Islet of Langerhans (tissue), 1 donor: ENCODE results near the gene VPS35L.
A peak's percentile ranks its signal among the peaks of the same experiment; 100 is the strongest.

Experiments used
- FAIRE-seq: peaks from one replicate; lab custom pipeline; 2011; peaks lifted over from hg19 to GRCh38; lab: Jason Lieb, UNC

Gene VPS35L

DNA sequence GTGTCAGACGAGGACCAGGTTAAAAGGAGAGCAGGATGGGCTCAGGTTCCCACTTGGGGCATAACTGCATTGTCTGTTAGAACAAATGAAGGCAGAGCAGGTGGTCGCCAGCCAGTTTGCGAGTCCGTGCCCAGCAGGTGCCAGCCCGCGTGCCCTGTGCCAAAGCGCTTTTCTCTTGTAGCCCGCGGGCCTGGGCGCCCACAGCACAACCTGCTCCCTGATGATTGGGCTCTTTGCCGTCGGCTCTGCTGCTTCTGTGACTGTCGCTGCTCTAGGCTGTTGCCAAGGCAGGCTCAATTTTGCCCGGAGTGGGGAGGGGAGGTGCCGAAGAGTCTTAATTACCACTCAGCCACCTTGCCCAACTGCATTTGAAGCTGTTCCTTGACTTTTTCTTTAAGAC is 141.5 kb downstream of the VPS35L start:
- no peak for FAIRE-seq

DNA sequence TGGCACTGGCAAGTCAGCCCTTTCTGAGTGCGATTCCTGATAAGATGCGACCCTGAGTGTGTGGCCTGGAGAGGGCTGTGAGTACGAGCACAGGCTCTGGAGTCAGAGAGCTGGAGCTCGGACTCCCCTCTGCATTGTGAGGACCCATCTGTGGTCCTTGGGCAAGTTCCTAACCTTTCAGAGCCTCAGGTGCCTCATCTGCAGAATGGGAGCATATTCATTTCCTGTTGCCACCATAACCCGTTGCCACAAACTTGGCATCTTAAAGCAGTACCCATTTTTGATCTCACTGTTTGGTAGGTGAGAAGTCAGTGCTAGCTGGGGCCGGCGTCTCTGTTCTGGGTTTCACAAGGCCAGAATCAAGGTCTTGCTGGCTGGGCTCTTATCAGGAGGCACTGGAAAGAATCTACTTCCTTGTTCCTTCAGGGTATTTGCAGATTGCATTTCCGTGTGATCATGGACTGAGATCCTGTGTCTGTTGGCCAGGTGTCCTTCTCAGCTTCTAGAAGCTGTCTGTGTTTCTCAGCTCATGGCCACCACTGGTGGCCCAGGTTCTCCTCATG is 142.3 kb downstream of the VPS35L start:
- no peak for FAIRE-seq

- no peak for FAIRE-seq
Observed at GRCh38 chr16:19698480-19699465, 143.3 kb downstream of the VPS35L start.

DNA sequence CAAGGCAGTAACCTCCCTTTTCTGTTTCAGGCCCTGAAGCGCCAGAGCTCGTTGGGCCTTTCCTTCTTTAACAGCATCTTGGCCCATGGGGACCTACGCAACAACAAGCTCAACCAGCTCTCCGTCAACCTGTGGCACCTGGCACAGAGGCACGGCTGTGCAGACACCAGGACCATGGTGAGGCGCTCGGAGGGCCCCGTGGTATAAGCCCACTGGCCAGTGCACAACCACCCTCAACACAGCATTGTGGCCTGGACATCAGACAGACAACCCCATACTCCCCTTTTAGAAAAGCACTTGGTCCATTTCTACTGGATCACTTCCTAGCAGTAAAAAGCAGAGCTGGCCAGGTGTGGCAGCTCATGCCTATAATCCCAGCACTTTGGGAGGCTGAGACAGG is 144.0 kb downstream of the VPS35L start:
- FAIRE-seq: no peak

DNA sequence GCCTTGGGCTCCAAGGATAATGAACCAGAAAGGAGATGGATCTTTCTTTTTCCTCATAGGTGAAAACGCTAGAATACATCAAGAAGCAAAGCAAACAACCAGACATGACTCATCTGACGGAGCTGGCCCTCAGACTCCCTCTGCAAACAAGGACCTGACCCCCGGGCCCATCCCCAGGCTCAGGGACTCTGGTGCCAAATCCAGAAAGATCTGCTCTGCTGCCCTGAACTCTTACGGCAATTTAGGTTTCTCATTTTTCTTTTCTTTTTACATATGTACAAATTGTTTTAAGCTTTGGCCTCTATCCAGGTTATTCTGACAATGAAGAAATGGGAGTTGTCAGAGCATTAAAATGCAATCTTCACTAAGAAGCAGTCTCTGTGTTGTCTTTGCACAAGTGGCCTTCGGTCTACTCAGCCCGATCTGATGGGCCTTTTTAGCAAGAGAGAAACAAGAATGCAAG is 144.8 kb downstream of the VPS35L start:
- peak; percentile 68 for FAIRE-seq

GRCh38 chr16:19701091-19701490 is 145.6 kb downstream of the VPS35L start:
- FAIRE-seq: no peak

DNA sequence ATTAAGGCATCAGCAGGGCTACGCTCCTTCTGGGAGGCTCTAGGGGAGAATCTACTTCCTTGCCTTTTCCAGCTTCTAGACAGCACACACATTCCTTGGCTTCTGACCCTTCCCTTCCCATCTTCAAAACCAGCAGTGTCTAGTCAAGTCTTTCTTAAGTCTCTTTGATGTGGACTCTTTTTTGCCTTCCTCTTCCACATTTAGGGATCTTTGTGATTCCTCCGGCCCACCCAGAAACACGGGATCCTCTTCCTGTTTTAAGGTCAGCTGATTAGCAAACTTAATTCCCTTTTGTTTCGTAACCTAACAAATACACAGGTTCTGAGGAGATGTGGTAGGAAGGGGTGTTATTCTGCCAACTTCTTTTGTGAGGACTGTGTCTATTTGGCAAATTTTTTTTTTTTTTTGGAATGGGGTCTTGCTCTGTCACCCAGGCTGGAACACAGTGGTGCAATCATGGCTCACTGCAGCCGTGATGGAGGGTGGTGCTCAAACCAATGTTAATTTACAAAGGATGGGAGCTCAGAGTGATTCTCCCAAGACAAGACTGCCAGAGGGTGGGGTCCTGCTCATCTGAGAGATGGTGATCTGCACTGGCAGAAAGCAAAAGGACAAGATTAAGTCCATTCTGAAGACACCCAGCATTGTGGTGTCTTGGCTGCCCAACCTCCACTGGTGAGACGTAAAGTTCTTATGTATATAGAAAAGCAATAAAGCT is 147.8 kb downstream of the VPS35L start:
- FAIRE-seq: no peak

DNA sequence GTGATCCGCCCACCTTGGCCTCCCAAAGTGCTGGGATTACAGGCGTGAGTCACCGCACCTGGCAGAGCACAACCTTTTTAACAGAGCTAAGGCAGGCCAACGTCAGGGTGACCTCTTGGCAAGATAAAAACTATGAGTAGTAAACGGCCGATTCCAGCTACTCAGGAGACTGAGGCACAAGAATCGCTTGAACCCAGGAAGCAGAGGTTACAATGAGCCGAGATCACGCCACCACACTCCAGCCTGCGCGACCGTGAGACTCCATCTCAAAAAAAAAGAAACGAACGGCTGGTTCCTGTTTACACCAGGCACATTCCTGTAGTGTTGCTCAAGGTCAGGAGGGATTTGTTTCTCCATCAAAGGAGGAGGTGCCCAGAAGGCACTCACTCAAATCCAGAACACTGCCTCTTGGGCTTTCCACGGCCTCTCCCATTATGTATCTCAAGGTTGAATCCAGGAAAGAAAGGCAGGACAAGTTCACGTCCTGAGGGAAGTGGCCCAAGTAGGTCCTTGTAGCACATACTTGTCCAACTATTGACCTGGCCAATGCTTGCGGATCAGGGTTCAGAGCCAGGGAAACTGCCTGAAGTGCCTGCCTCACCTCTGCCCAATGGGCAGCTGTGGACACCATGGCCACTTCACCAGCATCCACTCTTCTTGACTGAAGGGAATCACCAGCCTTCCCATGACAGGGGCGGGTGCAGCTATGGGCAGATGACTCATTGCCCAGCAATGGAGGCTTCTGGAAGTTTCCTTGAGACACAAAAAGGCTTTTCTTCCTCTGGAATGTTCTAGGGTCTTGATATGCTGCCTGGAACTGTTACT is 149.0 kb downstream of the VPS35L start:
- no peak for FAIRE-seq

GRCh38 chr16:19705146-19705501 is 149.6 kb downstream of the VPS35L start:
- FAIRE-seq: no peak

DNA sequence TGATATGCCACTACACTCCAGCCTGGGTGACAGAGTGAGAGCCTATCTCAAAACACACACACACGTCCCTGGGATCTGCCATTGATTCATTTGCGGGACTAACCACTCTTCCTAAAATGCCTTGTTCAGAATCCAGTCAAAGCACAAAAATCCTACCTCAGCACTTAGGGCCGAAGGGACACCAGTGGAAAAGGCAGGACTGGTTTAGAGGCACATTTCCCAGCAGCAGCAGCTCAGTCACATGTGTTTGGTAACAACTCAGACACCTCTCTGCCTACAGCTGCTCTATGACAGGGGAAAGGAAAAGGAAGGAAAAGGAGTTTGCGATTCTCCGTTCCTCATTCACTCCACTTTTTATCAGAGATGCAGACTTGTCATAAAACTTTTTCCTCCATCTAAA is 150.3 kb downstream of the VPS35L start:
- FAIRE-seq: no peak

- FAIRE-seq: no peak
Observed at GRCh38 chr16:19706846-19707245, 151.3 kb downstream of the VPS35L start.

DNA sequence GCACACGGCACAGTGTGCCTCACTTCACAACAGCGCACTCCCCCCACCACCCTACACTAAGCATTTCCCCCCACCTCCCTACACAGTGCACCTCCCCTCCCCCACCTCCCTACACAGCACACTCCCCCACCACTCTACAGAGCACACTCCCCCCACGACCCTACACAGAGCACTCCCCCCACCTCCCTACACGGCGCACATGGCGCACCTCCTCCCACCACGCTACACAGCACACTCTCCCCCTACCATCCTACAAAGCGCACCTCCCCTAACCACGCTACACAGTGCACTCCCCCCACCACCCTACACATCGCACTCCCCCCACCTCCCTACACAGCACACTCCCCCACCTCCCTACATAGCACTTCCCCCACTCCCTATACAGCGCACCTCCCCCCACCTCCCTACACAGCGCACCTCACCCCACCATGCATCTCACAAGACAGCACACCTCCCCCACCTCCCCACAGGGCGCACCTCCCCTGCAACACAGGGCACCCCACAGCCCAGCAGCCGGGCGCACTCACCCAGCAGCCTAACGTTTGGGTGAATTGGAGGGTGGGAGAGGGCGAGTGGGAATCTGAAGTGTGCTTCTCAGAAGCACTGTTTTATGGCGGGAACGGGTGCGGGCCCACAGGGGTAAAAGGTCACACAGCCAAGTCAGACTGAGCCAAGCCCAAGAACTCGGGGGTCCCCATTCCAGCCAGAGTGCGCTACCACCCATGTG is 152.2 kb downstream of the VPS35L start:
- no peak for FAIRE-seq

GRCh38 chr16:19708296-19709205 is 153.0 kb downstream of the VPS35L start:
- no peak for FAIRE-seq

DNA sequence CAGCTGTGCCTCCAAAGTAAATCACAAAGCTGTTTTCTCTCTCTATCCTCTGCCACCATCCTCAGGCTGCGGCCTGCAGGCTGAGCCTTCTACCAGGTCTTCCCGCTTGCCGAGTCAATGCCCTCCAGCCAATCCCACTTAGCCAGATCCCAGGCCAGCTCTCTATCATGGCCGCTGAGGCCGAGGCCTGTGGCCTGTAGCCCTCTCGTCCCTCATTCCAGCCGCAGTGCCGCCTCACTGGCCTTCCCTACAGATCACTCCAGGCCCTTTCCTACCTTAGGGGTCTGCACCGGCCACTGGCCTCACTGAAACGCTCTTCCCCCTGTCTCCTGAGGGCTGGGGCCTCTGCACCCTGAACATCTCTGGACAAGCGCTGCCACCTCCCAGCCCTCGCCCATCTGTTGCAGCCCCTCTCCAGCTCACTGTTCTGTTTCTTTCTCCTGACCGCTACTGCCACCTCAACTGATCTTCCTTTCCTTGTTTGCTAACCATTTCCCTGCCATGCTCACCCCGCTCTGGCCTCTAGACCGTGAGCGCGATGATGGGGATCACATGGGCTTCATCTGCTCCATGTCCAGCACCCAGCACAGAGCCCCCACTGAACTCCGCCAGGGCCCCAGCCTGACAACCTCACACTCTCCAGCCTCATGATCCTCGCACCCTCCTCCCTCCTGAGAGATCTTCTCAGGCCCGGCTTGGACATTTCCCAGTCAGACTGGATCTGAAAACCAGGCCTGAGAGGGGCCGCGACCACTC is 154.1 kb downstream of the VPS35L start:
- no peak for FAIRE-seq

DNA sequence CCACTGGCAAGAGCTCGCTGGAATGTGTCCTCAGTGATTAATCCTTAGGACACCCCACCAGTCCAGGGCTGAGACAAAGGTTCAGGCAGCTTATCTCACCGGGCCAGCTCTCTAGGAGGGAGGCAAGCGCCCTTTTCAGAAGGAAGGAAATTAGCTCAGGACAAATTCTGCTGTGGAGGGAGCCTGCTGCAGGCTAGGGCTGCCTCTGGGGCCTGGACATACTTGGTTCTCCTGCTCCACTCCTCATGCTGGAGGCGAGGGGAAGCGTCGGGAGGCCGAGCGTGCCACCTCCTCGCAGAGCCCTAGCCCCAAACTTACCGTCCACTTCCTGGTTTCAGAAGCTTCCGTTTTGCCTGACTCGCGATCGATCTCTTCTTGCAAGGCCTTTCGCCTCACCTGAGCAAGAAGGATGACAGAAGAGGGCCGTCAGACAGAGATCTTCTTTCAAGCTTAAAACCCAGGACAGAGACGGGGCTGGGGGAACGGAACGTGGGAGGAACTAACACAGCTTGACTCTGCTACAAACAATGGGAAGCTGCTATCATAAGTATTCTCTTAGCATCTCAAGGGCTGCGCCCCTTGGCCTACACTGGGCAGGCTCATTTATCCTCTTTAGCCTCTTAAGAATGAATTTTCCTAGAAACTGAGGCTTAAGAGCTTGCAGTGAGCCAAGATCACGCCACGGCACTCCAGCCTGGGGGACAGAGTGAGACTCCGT is 154.8 kb downstream of the VPS35L start:
- FAIRE-seq: no peak

- no peak for FAIRE-seq
Observed at GRCh38 chr16:19710991-19711545, 155.6 kb downstream of the VPS35L start.

DNA sequence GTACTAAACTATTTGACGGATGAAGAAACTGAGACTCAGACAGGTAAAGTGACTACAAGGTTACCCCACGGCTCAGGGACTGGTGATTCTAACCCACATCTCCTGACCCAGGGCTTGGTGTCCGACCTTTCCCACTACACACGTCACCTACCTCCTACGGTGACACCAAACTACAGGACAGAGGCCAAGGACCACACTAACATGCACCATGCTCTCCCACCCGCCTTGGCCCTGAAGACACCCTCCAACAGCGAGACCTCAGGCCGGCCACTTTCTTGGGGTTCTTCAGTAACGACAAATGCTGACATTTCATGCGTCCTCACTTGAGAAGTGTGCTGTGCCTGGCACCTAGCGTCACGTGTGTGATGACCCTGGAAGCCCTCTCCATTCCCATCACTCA is 156.1 kb downstream of the VPS35L start:
- no peak for FAIRE-seq

GRCh38 chr16:19712418-19713058 is 157.0 kb downstream of the VPS35L start:
- no peak for FAIRE-seq
